ENCODE measurements around the gene PIP4P1.

- TF ChIP-seq CTCF (IDR thresholded peaks at IDR 0.05): no peak
- no peak for TF ChIP-seq EP300 (IDR thresholded peaks at IDR 0.05)
Observed at GRCh38 chr14:20435582-20436362, 25.5 kb downstream of the PIP4P1 start, which contains the start of gene KLHL33.

All from upper lobe of left lung (tissue), 4 donors.